Calu3 (cell line): ENCODE data around the gene MAST3. TPM values are rescaled to one million over a fixed set of nuclear protein-coding genes. Genes with fewer than 3 reads are reported as not detected.
"Not testable (repeated sequence)": the region's sequence is repeated elsewhere in the genome, so short reads cannot be mapped to it uniquely, and the experiment has no call there.

Experiments
- BruUV-seq: library from RNA; stranded (reverse); fragments of 400-500 nt; replicated peaks from 2 replicates; lab custom pipeline; 2021; lab: Mats Ljungman, UMichigan
- CTCF ChIA-PET: fragments of 300-600 bp; sonication (Branson Sonifier 250); formaldehyde crosslinking; loops from one replicate; lab custom pipeline; 2022; ENCODE audit warnings: antibody characterized with exemption; lab: Charles Lee
- DNase-seq: peaks from one replicate; pipeline ENCODE4 v3.0.0; 2022
- H3K27ac Mint-ChIP-seq: one replicate; pipeline ENCODE4 v1.8.0; 2022; ENCODE audit warnings: mixed read lengths; ENCODE audit not compliant: unreplicated experiment
- H3K27me3 Mint-ChIP-seq: one replicate; pipeline ENCODE4 v1.8.0; 2022; ENCODE audit warnings: mixed read lengths; ENCODE audit not compliant: unreplicated experiment
- H3K36me3 Mint-ChIP-seq: one replicate; pipeline ENCODE4 v1.8.0; 2022; ENCODE audit warnings: mild to moderate bottlenecking, moderate library complexity, mixed read lengths; ENCODE audit not compliant: insufficient read depth, unreplicated experiment
- H3K4me1 Mint-ChIP-seq: one replicate; pipeline ENCODE4 v1.8.0; 2022; ENCODE audit warnings: mild to moderate bottlenecking, low read depth, mixed read lengths; ENCODE audit not compliant: unreplicated experiment
- H3K4me3 Mint-ChIP-seq: one replicate; pipeline ENCODE4 v1.8.0; 2022; ENCODE audit warnings: mild to moderate bottlenecking, low read depth, moderate library complexity, mixed read lengths; ENCODE audit not compliant: unreplicated experiment
- H3K9me3 Mint-ChIP-seq: one replicate; pipeline ENCODE4 v1.8.0; 2022; ENCODE audit warnings: low read depth, mixed read lengths; ENCODE audit not compliant: unreplicated experiment
- intact Hi-C: fragments of 100-400 bp; cut with micrococcal nuclease; formaldehyde crosslinking; loops from one replicate; pipeline ENCODE4 v1.10.0; 2022; ENCODE audit not compliant: unreplicated experiment
- total RNA-seq: library from RNA; stranded (reverse); gene quantifications from 2 replicates; pipeline ENCODE4 v1.2.3, GENCODE V29; 2022
- TF ChIP-seq, protein P1 (sequence below): fragments of 200-600 bp; IDR thresholded peaks from one replicate; pipeline ENCODE4 v1.8.0; 2022; ENCODE audit warnings: antibody characterized with exemption; ENCODE audit not compliant: unreplicated experiment

MAST3 gene
- total RNA-seq, 1 experiment from 2014 or later: 5.9 TPM

DNA sequence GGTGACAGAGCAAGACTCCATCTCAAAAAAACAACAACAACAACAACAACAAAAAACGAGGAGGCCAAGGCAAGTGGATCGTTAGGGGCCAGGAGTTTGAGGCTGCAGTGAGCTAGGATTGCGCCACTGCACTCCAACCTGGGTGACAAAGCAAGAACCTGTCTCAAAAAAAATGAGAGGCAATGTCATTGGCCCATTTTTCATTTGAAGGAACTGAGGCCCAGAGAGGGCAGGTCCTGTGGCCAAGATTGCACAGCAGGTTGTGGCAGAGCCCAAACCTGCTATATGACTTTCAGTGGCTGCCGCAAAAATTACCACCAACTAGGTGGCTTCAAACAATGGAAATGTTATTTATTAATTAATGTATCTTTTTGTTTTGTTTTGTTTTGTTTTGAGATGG is 60.9 kb downstream of the MAST3 start:
- intact Hi-C loops: no loop called here
- BruUV-seq: no TSS peak
- no peak for DNase-seq
- H3K9me3 Mint-ChIP-seq: no peaks in the 10 kb centered on the region
- H3K4me3 Mint-ChIP-seq: no peak overlapping the region
- no peak overlapping the region for H3K27ac Mint-ChIP-seq
- H3K36me3 Mint-ChIP-seq: peaks cover 39% of the 10 kb centered on the region
- no peaks in the 10 kb centered on the region for H3K27me3 Mint-ChIP-seq
- peaks cover 19% of the 10 kb centered on the region for H3K4me1 Mint-ChIP-seq
- TF ChIP-seq, protein P1, sequence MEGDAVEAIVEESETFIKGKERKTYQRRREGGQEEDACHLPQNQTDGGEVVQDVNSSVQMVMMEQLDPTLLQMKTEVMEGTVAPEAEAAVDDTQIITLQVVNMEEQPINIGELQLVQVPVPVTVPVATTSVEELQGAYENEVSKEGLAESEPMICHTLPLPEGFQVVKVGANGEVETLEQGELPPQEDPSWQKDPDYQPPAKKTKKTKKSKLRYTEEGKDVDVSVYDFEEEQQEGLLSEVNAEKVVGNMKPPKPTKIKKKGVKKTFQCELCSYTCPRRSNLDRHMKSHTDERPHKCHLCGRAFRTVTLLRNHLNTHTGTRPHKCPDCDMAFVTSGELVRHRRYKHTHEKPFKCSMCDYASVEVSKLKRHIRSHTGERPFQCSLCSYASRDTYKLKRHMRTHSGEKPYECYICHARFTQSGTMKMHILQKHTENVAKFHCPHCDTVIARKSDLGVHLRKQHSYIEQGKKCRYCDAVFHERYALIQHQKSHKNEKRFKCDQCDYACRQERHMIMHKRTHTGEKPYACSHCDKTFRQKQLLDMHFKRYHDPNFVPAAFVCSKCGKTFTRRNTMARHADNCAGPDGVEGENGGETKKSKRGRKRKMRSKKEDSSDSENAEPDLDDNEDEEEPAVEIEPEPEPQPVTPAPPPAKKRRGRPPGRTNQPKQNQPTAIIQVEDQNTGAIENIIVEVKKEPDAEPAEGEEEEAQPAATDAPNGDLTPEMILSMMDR: no peak
- CTCF ChIA-PET: no interaction called here

DNA sequence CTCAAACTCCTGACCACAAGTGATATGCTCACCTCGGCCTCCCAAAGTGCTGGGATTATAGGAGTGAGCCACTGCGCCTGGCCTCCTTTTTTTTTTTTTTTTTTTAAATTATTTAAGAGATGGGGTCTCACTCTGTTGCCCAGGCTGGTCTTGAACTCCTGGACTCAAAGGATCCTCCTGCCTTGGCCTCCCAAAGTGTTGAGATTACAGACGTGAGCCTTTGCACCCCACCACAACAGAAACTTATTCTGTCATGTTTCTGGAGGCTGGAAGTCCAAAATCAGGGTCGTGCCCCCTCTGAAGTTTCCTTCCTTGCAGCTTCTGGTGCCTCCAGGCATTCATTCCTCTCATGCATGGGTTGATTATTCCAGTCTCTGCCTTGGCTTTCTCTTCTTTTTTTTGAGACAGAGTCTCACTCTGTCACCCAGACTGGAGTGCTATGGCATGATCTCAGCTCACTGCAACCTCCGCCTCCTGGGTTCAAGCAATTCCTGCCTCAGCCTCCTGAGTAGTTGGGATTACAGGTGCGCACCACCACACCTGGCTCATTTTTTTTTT is 61.6 kb downstream of the MAST3 start:
- H3K9me3 Mint-ChIP-seq, DNase-seq, intact Hi-C loops, CTCF ChIA-PET, H3K27me3 Mint-ChIP-seq, BruUV-seq, H3K4me3 Mint-ChIP-seq, H3K27ac Mint-ChIP-seq: not testable (repeated sequence)
- Mint-ChIP-seq H3K36me3 (peaks cover 38% of the 10 kb centered on the region), H3K4me1 (peaks cover 13% of the 10 kb centered on the region)

DNA sequence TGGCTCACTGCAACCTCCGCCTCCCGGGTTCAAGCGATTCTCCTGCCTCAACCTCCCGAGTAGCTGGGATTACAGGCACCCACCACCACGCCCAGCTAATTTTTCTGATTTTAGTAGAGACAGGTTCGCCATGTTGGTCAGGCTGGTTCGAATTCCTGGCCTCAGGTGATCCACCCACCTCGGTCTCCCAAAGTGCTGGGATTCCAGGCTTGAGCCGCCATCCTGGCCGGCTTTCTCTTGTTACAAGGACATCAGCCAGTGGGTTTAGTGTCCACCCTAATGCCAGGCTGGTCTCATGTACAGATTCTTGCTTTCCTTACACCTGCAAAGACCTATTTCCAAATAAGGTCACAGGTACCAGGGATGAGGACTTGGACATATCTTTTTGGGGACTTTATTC is 62.2 kb downstream of the MAST3 start:
- DNase-seq: no peak
- intact Hi-C loops: no loop called here
- no peak overlapping the region for H3K27ac Mint-ChIP-seq
- H3K4me1 Mint-ChIP-seq: peaks cover 8% of the 10 kb centered on the region
- no TSS peak for BruUV-seq
- no peaks in the 10 kb centered on the region for H3K27me3 Mint-ChIP-seq
- no peak overlapping the region for H3K4me3 Mint-ChIP-seq
- H3K9me3 Mint-ChIP-seq: no peaks in the 10 kb centered on the region
- peaks cover 33% of the 10 kb centered on the region for H3K36me3 Mint-ChIP-seq
- TF ChIP-seq, protein P1: no peak
- CTCF ChIA-PET: no interaction called here

DNA sequence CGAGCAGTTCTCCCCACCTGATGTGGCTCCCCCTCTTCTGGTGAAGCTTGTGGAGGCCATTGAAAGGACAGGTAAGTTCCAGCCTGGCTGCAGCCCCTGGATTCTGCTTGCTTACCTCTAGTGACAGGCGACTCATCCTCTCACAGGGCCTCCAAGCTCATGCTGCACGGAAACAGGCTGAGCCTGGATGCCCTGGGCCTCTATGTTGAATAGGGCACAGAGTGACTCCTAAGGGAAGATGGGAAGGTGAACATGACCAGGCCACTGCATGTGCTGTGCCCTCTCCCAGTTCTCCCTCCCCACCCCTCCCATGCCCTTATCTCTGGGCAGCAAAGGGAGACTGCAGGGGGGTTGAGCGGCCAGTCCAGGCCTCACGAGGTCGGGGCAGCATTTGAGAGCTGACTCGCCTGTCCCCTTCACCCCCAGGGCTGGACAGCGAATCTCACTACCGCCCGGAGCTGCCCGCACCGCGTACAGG is 63.0 kb downstream of the MAST3 start:
- H3K4me1 Mint-ChIP-seq: peaks cover 8% of the 10 kb centered on the region
- no TSS peak for BruUV-seq
- intact Hi-C loops: no loop called here
- no peak overlapping the region for H3K4me3 Mint-ChIP-seq
- H3K36me3 Mint-ChIP-seq: peaks cover 34% of the 10 kb centered on the region
- no peak for DNase-seq
- H3K27me3 Mint-ChIP-seq: no peaks in the 10 kb centered on the region
- TF ChIP-seq, protein P1: no peak
- H3K27ac Mint-ChIP-seq: no peak overlapping the region
- CTCF ChIA-PET: interaction anchor here (0.7 kb wide), 2 partner anchors 23 to 224 kb away, joined by 3 read pairs; no protein-coding TSS in a partner anchor
- H3K9me3 Mint-ChIP-seq: no peaks in the 10 kb centered on the region
